ENCODE measurements around the gene ADGRA1.

DNA sequence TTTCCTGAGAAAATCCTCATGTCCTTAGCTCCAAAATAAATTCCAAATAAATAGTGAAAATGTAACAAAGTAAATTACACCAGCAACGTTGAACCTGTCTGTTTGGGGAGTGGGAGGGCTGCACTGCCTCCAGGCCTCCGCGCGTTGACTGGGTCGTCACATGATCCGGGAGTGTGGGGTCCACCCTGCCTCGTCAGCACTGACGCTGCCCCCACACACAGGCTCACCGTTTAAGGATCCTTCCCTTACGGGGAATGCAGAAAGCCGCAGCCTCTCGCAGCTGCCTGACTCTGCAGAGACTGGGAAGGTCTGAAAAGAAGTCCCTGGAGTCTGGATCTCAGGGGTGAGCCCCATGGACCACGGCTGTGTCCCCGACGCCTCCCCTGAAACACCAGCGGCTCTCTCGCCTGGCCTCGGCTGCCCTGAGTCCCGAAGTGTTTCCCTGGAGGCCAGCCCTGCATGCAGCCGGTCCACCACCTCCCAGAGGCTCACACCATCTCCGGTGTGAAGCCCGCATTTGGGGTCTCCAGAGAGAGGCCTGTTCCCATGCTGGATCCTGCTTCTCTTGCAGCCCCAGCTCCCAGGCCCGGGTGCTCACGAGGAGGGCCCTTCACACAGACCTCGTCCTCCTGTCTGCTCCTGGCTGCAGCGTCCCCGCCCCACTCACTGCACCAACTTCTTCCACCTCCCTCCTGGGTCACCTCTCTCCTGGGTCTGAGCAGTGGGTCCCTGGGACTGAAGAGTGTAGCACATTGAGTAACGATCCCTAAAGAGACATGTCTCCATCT lies 49.5 kb upstream of the ADGRA1 start:
- TF ChIP-seq, protein P1, sequence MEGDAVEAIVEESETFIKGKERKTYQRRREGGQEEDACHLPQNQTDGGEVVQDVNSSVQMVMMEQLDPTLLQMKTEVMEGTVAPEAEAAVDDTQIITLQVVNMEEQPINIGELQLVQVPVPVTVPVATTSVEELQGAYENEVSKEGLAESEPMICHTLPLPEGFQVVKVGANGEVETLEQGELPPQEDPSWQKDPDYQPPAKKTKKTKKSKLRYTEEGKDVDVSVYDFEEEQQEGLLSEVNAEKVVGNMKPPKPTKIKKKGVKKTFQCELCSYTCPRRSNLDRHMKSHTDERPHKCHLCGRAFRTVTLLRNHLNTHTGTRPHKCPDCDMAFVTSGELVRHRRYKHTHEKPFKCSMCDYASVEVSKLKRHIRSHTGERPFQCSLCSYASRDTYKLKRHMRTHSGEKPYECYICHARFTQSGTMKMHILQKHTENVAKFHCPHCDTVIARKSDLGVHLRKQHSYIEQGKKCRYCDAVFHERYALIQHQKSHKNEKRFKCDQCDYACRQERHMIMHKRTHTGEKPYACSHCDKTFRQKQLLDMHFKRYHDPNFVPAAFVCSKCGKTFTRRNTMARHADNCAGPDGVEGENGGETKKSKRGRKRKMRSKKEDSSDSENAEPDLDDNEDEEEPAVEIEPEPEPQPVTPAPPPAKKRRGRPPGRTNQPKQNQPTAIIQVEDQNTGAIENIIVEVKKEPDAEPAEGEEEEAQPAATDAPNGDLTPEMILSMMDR (IDR thresholded peaks at IDR 0.05 in 4 of 5, conservative IDR thresholded peaks at IDR 0.05 in 1 of 5) = no peak
- no peak for TF ChIP-seq POLR2A (IDR thresholded peaks at IDR 0.05)

All from gastrocnemius medialis (tissue), 4 donors.